KOPT-K1 (cell line): ENCODE measurements around the gene GATA3.
A peak's percentile ranks its signal among the peaks of the same experiment; 100 is the strongest.

Experiments used
- H3K27ac ChIP-seq: fragments of 200-600 bp; sonication (generic); 2 replicates; pipeline ENCODE4 v1.5.1; 2016; ENCODE audit warnings: antibody characterized with exemption, mild to moderate bottlenecking, low read depth, low read length; ENCODE audit not compliant: poor library complexity, severe bottlenecking
- H3K36me3 ChIP-seq: fragments of 200-600 bp; sonication (generic); 2 replicates; pipeline ENCODE4 v1.5.1; 2017; ENCODE audit warnings: antibody characterized with exemption, mild to moderate bottlenecking, low read length, moderate library complexity; ENCODE audit not compliant: insufficient read depth
- H3K9me3 ChIP-seq: fragments of 200-600 bp; sonication (generic); 2 replicates; pipeline ENCODE4 v1.5.1; 2017; ENCODE audit warnings: antibody characterized with exemption, low read length, mild to moderate bottlenecking; ENCODE audit not compliant: insufficient read depth, poor library complexity, severe bottlenecking

Gene GATA3

DNA sequence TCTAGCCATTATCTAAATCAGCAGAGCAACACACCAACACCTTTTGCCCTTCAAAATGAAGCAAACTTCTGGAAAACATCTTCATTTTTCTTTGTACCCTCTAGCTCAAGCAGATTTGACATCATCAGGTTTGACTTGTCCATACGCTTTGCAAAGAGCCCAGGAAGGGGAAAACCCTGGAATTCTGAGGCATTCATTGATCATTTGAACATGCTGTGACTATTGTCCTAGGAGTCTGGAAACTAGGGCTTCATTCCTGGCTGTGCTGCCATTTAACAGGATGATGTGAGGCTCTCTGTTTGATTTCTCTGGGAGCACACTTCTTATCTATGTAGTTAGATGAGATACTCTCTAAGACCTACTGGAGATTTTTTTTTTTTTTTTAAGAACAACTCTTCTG lies 23.5 kb downstream of the GATA3 start:
- Histone ChIP-seq H3K36me3 (peaks cover 53% of the 10 kb centered on the region), H3K9me3 (no peaks in the 10 kb centered on the region)

DNA sequence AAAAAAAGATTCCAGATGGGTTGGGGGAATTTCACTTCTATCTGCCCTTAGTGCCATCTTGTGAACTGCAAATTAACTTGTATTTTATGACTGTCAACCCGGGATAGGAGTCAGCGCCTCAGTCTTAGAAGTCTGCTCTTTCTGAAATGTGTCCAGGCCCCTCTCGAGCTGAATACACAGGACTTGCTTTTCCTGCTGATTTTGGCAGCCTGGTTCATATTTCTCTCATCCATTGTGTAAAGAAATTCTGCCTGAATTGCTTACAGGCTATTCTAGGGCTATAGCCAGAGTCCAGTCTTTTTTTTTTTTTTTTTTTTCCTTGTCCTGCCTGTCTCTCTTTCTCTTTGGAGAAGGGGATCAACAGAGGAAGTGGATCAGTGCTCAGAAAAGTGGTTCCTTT lies 24.6 kb downstream of the GATA3 start:
- Histone ChIP-seq H3K36me3 (peaks cover 42% of the 10 kb centered on the region), H3K9me3 (no peaks in the 10 kb centered on the region), H3K27ac (no peak overlapping the region)

More for the DNA sequence above, 23.5 kb downstream of the GATA3 start:
- no peak overlapping the region for H3K27ac ChIP-seq

DNA sequence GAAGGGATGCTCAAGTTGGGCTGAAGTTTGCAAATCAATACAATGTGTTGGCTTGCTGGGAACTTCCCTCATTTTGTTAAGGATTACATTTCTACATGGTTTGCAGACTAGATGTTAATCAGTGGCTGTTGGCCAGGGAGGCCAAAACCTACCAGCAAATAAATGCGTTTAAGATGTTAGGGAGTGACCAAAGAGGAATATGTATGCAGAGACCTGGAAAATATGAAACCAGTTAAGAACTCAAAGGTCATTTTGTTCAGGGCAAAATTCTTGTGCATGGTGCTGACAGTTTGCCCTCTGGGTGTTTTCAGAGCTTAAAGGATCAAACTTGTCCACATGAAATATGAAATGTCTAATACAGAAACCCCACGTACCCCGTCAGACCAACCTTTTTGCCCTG lies 30.3 kb downstream of the GATA3 start:
- H3K9me3 ChIP-seq, result no peaks in the 10 kb centered on the region
- H3K36me3 ChIP-seq, result peaks cover 9% of the 10 kb centered on the region; the same call in 1 of the 2 replicates
- H3K27ac ChIP-seq, result no peak overlapping the region

DNA sequence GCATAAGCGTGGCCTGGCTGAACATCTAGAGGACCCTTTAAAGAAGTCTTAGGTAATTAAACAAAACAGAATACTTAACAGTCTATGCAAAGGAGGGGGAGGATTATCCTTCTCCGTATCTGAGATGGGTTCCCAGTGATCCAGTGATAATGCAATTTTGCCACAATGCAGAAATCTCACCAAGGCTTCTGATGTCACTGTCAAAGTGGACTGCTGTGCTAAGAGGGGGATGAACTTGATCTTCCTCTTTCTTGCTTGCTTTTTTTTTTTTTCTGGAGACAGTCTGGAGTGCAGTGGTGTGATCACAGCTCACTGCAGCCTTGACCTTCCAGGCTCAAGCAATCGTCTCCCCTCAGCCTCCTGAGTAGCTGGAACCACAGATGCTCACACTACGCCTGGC lies 30.8 kb downstream of the GATA3 start:
- H3K27ac ChIP-seq, result no peak overlapping the region
- no peaks in the 10 kb centered on the region for H3K9me3 ChIP-seq
- peaks cover 9% of the 10 kb centered on the region; the same call in 1 of the 2 replicates for H3K36me3 ChIP-seq

DNA sequence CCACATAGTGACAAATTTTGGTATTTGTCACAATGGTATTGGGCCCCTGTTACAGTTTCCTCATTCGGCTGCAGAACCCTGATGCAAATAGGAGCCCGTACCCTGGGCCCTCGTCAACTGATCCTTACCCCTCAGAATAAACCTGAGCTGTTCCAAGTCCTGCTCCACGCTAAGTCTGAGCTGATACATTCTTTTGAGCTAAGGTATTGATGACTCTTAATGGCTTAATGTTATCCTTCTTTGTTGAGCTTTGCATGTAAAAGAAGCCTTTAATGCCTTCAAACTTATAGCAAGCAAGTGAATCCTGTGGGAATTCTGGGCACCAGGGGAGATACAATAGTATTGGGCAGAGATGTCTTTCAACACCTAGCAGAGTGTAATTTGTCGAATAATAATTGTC lies 31.8 kb downstream of the GATA3 start:
- Histone ChIP-seq H3K27ac (no peak overlapping the region), H3K9me3 (no peaks in the 10 kb centered on the region), H3K36me3 (peaks cover 5% of the 10 kb centered on the region; the same call in 1 of the 2 replicates)

DNA sequence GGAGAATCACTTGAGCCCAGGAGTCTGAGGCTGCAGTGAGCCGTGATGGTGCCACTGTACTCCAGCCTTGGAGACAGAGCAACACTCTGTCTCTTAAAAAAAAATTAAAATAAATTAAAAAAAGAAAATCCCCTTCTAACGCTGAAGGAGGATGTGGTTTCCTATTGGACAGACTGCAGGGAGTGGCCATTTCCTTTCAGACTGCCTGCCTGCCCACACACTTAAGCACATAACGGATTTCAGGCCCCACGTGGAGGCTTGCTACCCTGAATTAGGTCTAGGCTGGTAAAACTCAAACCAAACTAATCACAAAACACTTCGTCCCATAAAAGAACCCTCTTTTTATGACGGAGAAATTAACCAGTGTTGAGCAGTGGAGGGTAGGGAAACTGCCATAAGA lies 34.0 kb downstream of the GATA3 start:
- H3K27ac ChIP-seq, result peak overlapping the region; percentile 27
- no peaks in the 10 kb centered on the region for H3K36me3 ChIP-seq
- H3K9me3 ChIP-seq, result no peaks in the 10 kb centered on the region

DNA sequence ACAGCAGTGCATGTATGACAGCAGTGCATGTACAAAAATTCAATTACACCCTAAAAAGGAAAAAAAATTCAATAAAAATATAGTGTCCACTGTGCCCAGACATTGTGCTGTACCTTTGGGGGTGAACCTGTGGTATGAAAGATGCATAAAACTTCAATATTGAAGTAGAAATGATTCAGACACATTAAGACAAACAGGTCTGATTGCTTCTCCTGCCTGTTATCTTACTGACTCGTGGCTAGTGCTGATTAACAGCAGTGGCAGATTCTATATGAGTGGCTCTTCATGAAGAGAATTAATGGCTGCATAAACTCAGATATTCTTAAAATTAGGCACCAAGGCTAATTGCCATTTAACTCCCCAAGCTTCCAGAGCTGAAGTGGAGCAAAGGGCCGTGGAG lies 37.9 kb downstream of the GATA3 start:
- Histone ChIP-seq H3K27ac (no peak overlapping the region), H3K9me3 (no peaks in the 10 kb centered on the region), H3K36me3 (no peaks in the 10 kb centered on the region)

DNA sequence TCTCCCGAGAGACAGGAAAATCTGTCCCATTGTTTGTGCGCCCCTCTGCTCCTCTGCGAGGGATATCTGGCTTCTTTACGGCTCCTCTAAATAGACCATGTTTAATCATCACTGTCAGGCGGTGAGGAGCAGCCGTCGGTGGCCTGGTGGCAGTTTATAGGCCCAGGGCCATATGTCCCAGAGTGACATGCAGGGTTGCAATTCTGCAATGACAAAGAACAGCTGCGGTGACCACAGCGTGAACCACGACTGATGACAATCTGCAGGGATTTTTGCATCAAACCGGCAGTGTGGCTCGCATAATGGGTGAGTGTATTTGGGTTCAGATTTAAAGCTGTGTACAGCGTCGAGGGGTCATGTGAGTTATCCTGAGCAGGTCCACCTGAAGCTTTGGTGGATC lies 41.5 kb downstream of the GATA3 start:
- Histone ChIP-seq H3K27ac (no peak overlapping the region), H3K36me3 (no peaks in the 10 kb centered on the region), H3K9me3 (no peaks in the 10 kb centered on the region)

DNA sequence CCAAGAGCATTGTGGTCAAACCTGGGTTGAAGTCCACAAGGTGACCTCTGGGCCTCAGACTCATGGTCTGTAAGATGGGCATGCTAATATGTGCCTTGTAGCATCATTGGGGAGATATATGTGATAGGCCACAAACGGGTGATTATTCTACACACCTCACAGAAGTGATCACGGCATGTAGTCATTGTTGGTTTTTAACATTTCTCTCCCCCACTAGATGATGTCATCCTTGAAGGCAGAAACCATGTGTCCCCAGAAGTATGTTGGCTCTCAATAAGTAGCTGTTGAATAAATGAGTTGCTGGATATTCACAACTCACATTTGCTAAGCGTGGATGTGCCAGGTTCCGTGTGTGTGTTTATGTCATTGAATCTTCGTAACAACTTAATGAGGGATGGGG lies 42.4 kb downstream of the GATA3 start:
- no peaks in the 10 kb centered on the region for H3K36me3 ChIP-seq
- no peaks in the 10 kb centered on the region for H3K9me3 ChIP-seq
- H3K27ac ChIP-seq, result no peak overlapping the region

DNA sequence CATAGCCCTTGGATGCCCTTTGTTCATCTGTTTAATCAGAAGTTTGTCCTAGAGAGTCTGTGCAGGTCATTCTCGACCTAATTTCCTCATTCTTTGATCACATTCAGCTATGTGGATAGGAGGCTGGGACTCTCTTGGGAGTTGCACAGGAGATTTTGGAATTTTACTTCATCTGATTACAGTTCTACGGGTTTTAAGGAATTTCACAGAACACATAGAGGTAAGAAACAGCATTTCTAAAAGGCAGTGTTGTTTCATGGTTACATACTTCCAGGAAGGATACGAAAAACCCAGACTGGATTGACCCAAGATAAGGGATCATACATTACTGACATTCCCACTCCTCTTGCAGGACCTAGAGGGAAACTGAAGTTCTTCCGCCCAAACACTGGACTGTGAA lies 45.9 kb downstream of the GATA3 start:
- Histone ChIP-seq H3K36me3 (no peaks in the 10 kb centered on the region), H3K27ac (no peak overlapping the region), H3K9me3 (no peaks in the 10 kb centered on the region)

DNA sequence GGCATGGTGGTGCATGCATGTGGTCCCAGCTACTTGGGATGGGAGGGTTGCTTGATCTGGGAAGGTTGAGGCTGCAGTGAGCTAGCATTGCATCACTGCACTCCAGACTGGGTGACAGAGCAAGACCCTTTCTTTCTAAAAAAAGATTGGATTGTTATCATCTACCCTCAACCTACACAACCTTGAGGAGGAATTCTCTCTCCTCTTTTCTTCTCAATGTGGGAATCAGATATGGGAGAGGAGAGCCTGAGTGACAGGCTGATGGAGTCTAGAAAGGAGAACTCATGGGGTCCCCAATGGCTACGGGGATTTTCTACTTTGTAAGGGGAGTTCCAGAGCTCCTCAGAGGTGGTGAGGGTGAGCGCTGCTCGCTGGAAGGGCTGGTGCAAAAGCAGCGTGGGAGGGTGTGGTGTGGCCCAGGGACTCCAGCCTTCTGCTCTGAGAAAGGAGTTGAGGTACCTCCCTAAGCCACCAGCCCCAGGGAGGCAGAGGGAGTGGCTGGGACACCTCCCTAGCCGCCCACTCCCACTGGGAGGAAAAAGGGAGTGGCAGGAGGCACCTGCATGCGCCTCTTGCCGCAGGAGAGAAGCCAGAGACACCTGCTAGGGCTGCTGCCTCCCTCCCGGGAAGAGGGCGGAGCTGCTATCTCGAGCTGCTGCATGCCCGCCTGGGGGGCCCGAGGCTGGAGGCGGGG lies 48.4 kb downstream of the GATA3 start:
- Histone ChIP-seq H3K36me3 (no peaks in the 10 kb centered on the region), H3K27ac (peak overlapping the region; percentile 33), H3K9me3 (no peaks in the 10 kb centered on the region)

DNA sequence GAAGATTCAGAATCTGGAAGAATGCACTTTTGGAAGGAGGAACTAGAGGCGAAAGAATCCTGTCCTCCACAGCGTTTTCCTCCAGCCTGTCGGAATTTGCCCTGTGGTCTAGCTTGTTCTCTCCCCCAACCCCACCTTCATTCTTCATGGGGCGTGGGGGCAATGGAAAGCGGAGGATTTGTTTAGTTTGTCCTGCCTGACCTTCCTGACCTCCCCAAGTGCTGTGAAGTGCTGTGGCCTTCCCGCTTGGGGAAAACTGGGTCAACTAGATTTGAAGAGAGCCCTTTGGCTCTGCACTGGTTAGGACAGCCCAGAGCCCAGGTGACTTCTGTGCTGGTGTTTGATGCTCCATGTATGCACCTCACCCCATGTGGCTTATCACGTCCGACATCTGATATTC lies 49.1 kb downstream of the GATA3 start:
- Histone ChIP-seq H3K27ac (peak overlapping the region; percentile 21), H3K36me3 (no peaks in the 10 kb centered on the region), H3K9me3 (no peaks in the 10 kb centered on the region)

DNA sequence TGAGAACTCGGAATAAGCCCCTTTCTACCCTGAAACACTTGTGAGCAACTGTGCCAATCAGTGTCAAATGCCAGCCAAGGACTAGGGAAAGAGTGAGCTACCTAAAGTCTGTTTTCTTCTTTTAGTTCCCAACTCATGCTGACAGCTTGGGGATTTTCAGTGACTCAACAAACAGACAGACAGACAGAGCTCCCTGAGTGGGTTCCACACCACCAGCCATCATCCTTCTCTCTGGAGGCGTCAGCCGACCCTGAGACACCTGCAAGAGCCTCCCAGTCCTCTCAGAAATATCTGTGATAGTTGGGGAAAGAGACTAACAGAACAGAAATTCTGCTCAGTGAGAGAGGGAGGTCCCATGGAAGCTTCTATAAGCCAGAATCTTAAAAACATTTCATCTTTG lies 49.5 kb downstream of the GATA3 start:
- no peaks in the 10 kb centered on the region for H3K9me3 ChIP-seq
- no peaks in the 10 kb centered on the region for H3K36me3 ChIP-seq
- H3K27ac ChIP-seq, result peak overlapping the region; percentile 21

DNA sequence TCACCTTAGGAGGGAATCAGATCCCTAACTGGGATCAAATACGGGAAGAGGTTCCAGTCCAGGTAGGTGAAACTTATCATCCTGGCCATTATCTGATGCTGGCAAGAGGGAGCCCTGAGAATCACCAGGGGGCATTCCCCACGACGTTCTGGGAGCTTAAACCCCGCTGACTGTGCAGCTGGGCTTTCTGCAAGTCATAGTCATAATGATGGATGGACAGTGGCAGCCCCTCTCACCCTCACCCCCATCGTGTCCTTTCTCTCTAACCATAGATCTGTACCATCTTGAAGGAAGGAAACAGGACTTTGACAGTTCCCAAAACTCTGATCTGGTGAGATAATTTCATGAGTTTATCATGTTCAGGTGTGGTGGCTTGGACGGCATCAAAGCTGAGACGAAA lies 50.2 kb downstream of the GATA3 start:
- Histone ChIP-seq H3K27ac (no peak overlapping the region), H3K9me3 (no peaks in the 10 kb centered on the region), H3K36me3 (no peaks in the 10 kb centered on the region)

DNA sequence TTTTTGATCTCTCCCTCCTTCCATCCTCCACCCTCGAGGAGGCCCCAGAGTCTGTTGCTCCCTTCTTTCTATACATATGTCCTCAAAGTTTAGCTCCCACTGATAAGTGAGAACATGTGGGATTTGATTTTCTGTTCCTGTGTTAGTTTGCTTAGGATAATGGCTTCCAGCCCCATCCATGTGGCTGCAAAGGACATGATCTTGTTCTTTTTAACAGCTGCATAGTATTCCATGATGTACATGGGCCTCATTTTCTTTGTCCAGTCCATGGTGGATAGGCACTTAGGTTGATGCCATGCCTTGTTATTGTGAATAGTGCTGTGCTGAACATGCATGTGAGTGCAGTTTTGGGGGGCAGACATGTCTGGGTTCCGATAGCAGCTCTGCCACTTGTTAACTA lies 51.4 kb downstream of the GATA3 start:
- Histone ChIP-seq H3K27ac (no peak overlapping the region), H3K9me3 (no peaks in the 10 kb centered on the region), H3K36me3 (no peaks in the 10 kb centered on the region)

DNA sequence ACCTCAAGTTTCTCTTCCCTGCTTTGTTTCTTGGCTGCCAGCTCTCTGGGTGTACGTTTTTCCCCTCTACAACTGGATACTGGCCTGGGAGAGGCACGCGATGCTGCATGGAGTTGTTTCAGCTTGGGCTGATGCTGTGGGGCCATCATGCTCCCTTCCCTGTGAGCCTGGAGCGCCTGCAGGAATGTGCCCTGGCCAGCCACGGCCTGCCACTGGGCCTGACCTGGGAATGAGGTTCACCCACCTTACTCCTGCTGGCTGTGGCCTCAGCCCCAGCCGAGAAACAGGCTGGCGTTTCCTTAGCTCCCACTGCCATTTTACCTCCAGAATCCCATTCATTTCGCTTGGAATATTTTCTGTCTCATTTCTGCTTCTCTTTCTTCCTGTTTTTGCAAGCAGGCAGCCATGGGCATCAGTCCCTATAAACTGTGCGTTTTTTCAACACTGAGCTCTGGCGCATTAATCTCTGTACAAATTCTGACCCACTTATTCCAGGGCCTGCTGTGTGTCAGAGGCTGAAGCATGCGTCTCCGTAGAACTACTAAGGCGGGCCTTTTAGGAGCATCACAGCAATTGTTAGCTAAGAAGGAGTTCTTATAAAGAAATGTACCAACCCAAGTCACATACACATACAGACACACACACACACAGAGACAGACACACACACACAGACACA lies 57.9 kb downstream of the GATA3 start:
- Histone ChIP-seq H3K36me3 (no peaks in the 10 kb centered on the region), H3K9me3 (no peaks in the 10 kb centered on the region), H3K27ac (no peak overlapping the region)
